Neuronal stem cell (in vitro differentiated cells): ENCODE data around the gene WBP2.
"Not testable (repeated sequence)": the region's sequence is repeated elsewhere in the genome, so short reads cannot be mapped to it uniquely, and the experiment has no call there.

Experiments used
- DNase-seq: peaks from one replicate; pipeline ENCODE4 v3.0.0-alpha.2; 2013; ENCODE audit warnings: low spot score
- H2AFZ ChIP-seq: one replicate; pipeline ENCODE4 v1.6.1; 2013; ENCODE audit warnings: mild to moderate bottlenecking, low read length, inconsistent platforms
- H2AK5ac ChIP-seq: 2 replicates; pipeline ENCODE4 v1.6.1; 2013; ENCODE audit warnings: low read depth, mild to moderate bottlenecking, inconsistent platforms, low read length, moderate library complexity, mixed read lengths
- H2BK120ac ChIP-seq: 2 replicates; pipeline ENCODE4 v1.6.1; 2013; ENCODE audit warnings: low read depth, mild to moderate bottlenecking, inconsistent platforms, low read length, moderate library complexity, mixed read lengths
- H2BK12ac ChIP-seq: one replicate; pipeline ENCODE4 v1.6.1; 2013; ENCODE audit warnings: low read length, inconsistent platforms
- H2BK15ac ChIP-seq: 2 replicates; pipeline ENCODE4 v1.6.1; 2013; ENCODE audit warnings: mild to moderate bottlenecking, low read length, inconsistent platforms, mixed read lengths
- H2BK5ac ChIP-seq: one replicate; pipeline ENCODE4 v1.6.1; 2013; ENCODE audit warnings: inconsistent platforms, mild to moderate bottlenecking, low read length, moderate library complexity
- H3K14ac ChIP-seq: one replicate; pipeline ENCODE4 v1.6.1; 2013; ENCODE audit warnings: low read length, inconsistent platforms
- H3K18ac ChIP-seq: 2 replicates; pipeline ENCODE4 v1.6.1; 2013; ENCODE audit warnings: low read length, inconsistent platforms
- H3K23ac ChIP-seq: 2 replicates; pipeline ENCODE4 v1.6.1; 2013; ENCODE audit warnings: low read depth, mild to moderate bottlenecking, mixed read lengths, low read length, inconsistent platforms; ENCODE audit not compliant: poor library complexity
- H3K27ac ChIP-seq: replicated peaks from 3 replicates; pipeline ENCODE4 v1.5.1; 2013; ENCODE audit warnings: low read length, inconsistent platforms
- H3K27me3 ChIP-seq, 3 experiments: 2 replicates each; pipeline ENCODE4 v1.6.1; 2013; ENCODE audit warnings: low read length in 3 of 3, mild to moderate bottlenecking in 2 of 3, inconsistent platforms in 1 of 3, low read depth in 1 of 3, mixed read lengths in 1 of 3, moderate library complexity in 1 of 3; ENCODE audit not compliant: control insufficient read depth in 3 of 3, insufficient read depth in 3 of 3
- H3K36me3 ChIP-seq, 2 donors: replicated peaks in 1 of 2; 2 replicates each; pipeline ENCODE4 v1.6.1; 2013; ENCODE audit warnings: low read length in 2 of 2; ENCODE audit not compliant: control insufficient read depth in 2 of 2, insufficient read depth in 2 of 2
- H3K4ac ChIP-seq: 2 replicates; pipeline ENCODE4 v1.6.1; 2013; ENCODE audit warnings: inconsistent platforms, mild to moderate bottlenecking, low read length, moderate library complexity
- H3K4me1 ChIP-seq, 2 donors: 1 replicate in 1 of 2; 2 replicates in 1 of 2; pipeline ENCODE4 v1.6.1; 2013; ENCODE audit warnings: low read length in 2 of 2, low read depth in 1 of 2; ENCODE audit not compliant: control insufficient read depth in 2 of 2, insufficient read depth in 1 of 2
- H3K4me2 ChIP-seq: one replicate; pipeline ENCODE4 v1.6.1; 2013; ENCODE audit warnings: mild to moderate bottlenecking, low read length, inconsistent platforms; ENCODE audit not compliant: insufficient read depth, poor library complexity, severe bottlenecking
- H3K4me3 ChIP-seq, 2 donors: 2 replicates each; pipeline ENCODE4 v1.5.1; 2013; ENCODE audit warnings: low read length in 2 of 2, mild to moderate bottlenecking in 2 of 2, inconsistent platforms in 1 of 2, moderate library complexity in 1 of 2
- H3K79me1 ChIP-seq: one replicate; pipeline ENCODE4 v1.6.1; 2013; ENCODE audit warnings: low read depth, mild to moderate bottlenecking, inconsistent platforms, low read length, moderate library complexity
- H3K9ac ChIP-seq: one replicate; pipeline ENCODE4 v1.6.1; 2013; ENCODE audit warnings: mild to moderate bottlenecking, low read depth, low read length, inconsistent platforms; ENCODE audit not compliant: poor library complexity
- H3K9me3 ChIP-seq, 2 donors: replicated peaks in 1 of 2; 2 replicates each; pipeline versions ENCODE3 to v1.6.1; 2013; ENCODE audit warnings: low read length in 2 of 2, mild to moderate bottlenecking in 2 of 2, inconsistent platforms in 1 of 2, low read depth in 1 of 2, mixed read lengths in 1 of 2, moderate library complexity in 1 of 2; ENCODE audit not compliant: control insufficient read depth in 2 of 2, insufficient read depth in 1 of 2
- H4K8ac ChIP-seq: one replicate; pipeline ENCODE4 v1.6.1; 2013; ENCODE audit warnings: low read depth, mild to moderate bottlenecking, inconsistent platforms, low read length, moderate library complexity
- H4K91ac ChIP-seq: one replicate; pipeline ENCODE4 v1.6.1; 2013; ENCODE audit warnings: low read length, low read depth, mild to moderate bottlenecking, inconsistent platforms; ENCODE audit not compliant: poor library complexity
- WGBS, 2 donors: extraction: QIAGEN DNeasy Blood & Tissue Kit; methylation state at CpG; one replicate each; pipeline ENCODE4 v1.1.7; 2013; ENCODE audit warnings: missing lambda C conversion rate in 2 of 2, mixed read lengths in 1 of 2; ENCODE audit not compliant: insufficient read length in 2 of 2, insufficient replicate concordance in 1 of 2; ENCODE audit errors: extremely low coverage in 2 of 2; 5-methylcytosine and 5-hydroxymethylcytosine counted together

The WBP2 gene

DNA sequence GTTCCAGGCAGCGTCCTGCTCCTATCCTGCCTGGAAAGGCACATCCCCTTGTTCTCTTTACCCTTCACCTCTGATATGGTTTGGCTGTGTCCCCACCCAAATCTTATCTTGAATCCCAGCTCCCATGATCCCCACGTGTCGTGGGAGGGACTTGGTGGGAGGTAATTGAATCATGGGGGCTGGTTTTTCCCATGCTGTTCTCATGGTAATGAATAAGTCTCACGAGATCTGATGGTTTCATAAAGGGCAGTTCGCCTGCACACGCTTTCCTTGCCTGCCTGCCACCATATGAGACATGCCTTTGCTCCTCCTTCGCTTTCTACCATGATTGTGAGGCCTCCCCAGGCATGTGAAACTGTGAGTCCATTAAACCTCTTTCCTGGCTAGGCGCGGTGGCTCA lies 30.7 kb upstream of the WBP2 start:
- not testable (repeated sequence) for H3K18ac ChIP-seq, H3K79me1 ChIP-seq, H3K27ac ChIP-seq, H4K91ac ChIP-seq, H2BK120ac ChIP-seq, H3K9ac ChIP-seq, H2BK15ac ChIP-seq, H3K4ac ChIP-seq, H2BK12ac ChIP-seq, H3K4me1 ChIP-seq, H3K4me2 ChIP-seq, H3K14ac ChIP-seq, H3K23ac ChIP-seq, H4K8ac ChIP-seq, H3K4me3 ChIP-seq, H2BK5ac ChIP-seq, H2AK5ac ChIP-seq, DNase-seq, H3K9me3 ChIP-seq, H2AFZ ChIP-seq
- Histone ChIP-seq H3K27me3 (peaks cover 0 to 11% (median 0%) of the 10 kb centered on the region in 3 experiments), H3K36me3 (peaks cover 0 to 11% of the 10 kb centered on the region in 2 donors)
- WGBS, 2 donors: no CpG with 5 or more reads among the region's 9 CpGs

DNA sequence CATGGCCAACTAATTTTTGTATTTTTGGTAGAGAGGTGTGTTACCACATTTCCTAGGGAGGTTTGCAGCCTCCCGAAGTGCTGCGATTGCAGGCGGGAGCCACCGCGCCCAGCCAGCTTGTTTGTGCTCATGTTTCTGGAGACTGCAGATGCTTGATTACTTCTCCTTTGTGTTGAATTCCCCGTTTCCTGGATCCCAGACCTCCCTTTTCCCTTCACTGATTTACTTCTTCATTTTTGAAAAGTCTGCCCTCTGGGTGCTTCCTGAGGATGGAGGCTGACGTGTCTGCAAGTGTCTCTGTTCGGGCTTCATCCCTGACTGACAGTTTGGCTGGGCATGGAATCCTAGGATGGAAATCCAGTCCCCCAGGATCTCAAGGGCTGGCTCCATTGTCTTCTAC lies 30.3 kb upstream of the WBP2 start:
- Histone ChIP-seq H4K91ac (no peak overlapping the region), H3K4me1 (no peaks in the 10 kb centered on the region), H3K9me3 (peaks cover 0 to 2% of the 10 kb centered on the region in 2 donors), H2BK5ac (no peak overlapping the region), H2AK5ac (no peak overlapping the region), H3K4me3 (no peak overlapping the region), H3K27ac (no peak overlapping the region), H4K8ac (no peak overlapping the region), H2BK120ac (no peak overlapping the region), H3K18ac (no peak overlapping the region), H3K9ac (no peak overlapping the region), H3K4ac (no peak overlapping the region), H3K79me1 (no peaks in the 10 kb centered on the region), H2BK15ac (no peak overlapping the region), H2BK12ac (no peak overlapping the region), H2AFZ (no peak overlapping the region), H3K36me3 (peaks cover 0 to 8% of the 10 kb centered on the region in 2 donors), H3K4me2 (no peak overlapping the region), H3K27me3 (peaks cover 0 to 15% (median 1%) of the 10 kb centered on the region in 3 experiments), H3K14ac (no peak overlapping the region), H3K23ac (no peak overlapping the region)
- DNase-seq: no peak
- WGBS, 2 donors: no CpG with 5 or more reads among the region's 8 CpGs

DNA sequence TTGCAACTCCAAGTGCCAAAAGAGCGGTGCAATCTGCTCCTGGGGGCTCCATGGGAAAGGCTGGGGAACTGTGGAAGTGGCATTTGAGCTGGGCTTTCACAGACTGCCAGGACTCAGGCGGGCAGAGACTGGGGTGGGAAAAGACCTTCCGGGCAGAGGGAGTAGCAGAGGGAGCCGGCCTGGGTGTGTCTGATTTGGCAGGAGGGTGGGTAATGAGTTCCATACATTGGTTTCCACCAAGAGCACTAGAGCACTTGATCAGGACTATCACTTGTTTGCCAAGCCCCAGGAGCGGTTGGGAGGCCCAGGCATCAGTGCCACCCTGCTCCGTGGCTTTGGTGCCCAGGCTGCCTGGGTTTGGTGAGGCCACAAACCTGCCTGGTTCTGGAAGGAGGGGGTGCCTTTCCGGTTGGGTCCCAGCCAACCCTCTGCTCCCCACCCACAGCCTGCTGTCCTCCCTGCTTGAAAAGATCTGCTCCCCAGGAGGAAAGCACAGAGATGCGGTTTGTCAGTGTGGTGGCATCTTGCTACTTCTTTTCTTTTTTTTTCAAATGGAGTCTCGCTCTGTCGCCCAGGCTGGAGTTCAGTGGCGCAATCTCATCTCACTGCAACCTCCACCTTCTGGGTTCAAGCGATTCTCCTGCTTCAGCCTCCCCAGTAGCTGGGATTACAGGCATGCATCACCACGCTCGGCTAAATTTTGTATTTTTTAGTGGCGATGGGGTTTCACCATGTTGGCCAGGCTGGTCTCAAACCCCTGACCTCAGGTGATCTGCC lies 26.7 kb upstream of the WBP2 start:
- Histone ChIP-seq H2BK5ac (peak overlapping the region; percentile 1), H2BK120ac (no peak overlapping the region), H3K14ac (no peak overlapping the region), H2AK5ac (no peak overlapping the region), H3K36me3 (no peaks in the 10 kb centered on the region), H3K4ac (no peak overlapping the region), H3K27me3 (peaks cover 10 to 49% (median 28%) of the 10 kb centered on the region in 3 experiments), H2AFZ (no peak overlapping the region), H3K4me1 (peaks cover 2% of the 10 kb centered on the region in 2 donors), H3K9me3 (no peaks in the 10 kb centered on the region), H3K23ac (no peak overlapping the region), H3K4me3 (no peak overlapping the region), H2BK12ac (no peak overlapping the region), H3K79me1 (no peaks in the 10 kb centered on the region), H3K4me2 (no peak overlapping the region), H4K8ac (no peak overlapping the region), H4K91ac (no peak overlapping the region), H3K18ac (peak overlapping the region; percentile 33), H3K9ac (no peak overlapping the region), H3K27ac (no peak overlapping the region), H2BK15ac (peak overlapping the region; percentile 38)
- no peak for DNase-seq
- no CpG with 5 or more reads among the region's 15 CpGs for WGBS, 2 donors

- no peak overlapping the region for H2AFZ ChIP-seq
- no CpG with 5 or more reads among the region's 7 CpGs for WGBS, 2 donors
- H4K8ac ChIP-seq: no peak overlapping the region
- no peak for DNase-seq
- H3K9me3 ChIP-seq: no peaks in the 10 kb centered on the region
- no peak overlapping the region for H2BK120ac ChIP-seq
- H2BK12ac ChIP-seq: no peak overlapping the region
- peaks cover 2 to 5% of the 10 kb centered on the region in 2 donors for H3K4me1 ChIP-seq
- no peak overlapping the region for H3K4ac ChIP-seq
- peaks cover 14 to 65% (median 40%) of the 10 kb centered on the region in 3 experiments for H3K27me3 ChIP-seq
- H3K4me3 ChIP-seq: no peak overlapping the region
- H3K9ac ChIP-seq: no peak overlapping the region
- H3K23ac ChIP-seq: no peak overlapping the region
- no peak overlapping the region for H3K4me2 ChIP-seq
- no peaks in the 10 kb centered on the region for H3K36me3 ChIP-seq
- no peak overlapping the region for H3K27ac ChIP-seq
- no peaks in the 10 kb centered on the region for H3K79me1 ChIP-seq
- H4K91ac ChIP-seq: no peak overlapping the region
- no peak overlapping the region for H2BK5ac ChIP-seq
- no peak overlapping the region for H3K18ac ChIP-seq
- H2AK5ac ChIP-seq: no peak overlapping the region
- no peak overlapping the region for H2BK15ac ChIP-seq
- H3K14ac ChIP-seq: no peak overlapping the region
Observed at GRCh38 chr17:75880266-75880665, 25.1 kb upstream of the WBP2 start.
